Ecto neural progenitor cell (in vitro differentiated cells): ENCODE data around the gene GPER1.

Experiments used
- DNase-seq: peaks from one replicate; pipeline ENCODE4 v3.0.0-alpha.2; 2018; ENCODE audit warnings: low spot score

GPER1 gene

GRCh38 chr7:1054438-1054837 is 33.5 kb upstream of the GPER1 start:
- no peak for DNase-seq

- no peak for DNase-seq
These were observed 33.0 kb upstream of the GPER1 start for GRCh38 chr7:1054861-1055450.

GRCh38 chr7:1055491-1055955 is 32.4 kb upstream of the GPER1 start:
- no peak for DNase-seq

GRCh38 chr7:1055956-1056784 is 31.7 kb upstream of the GPER1 start:
- no peak for DNase-seq

GRCh38 chr7:1056785-1057410 is 31.0 kb upstream of the GPER1 start:
- no peak for DNase-seq

GRCh38 chr7:1057416-1058291 is 30.3 kb upstream of the GPER1 start:
- DNase-seq, result no peak

GRCh38 chr7:1058311-1058710 is 29.6 kb upstream of the GPER1 start:
- no peak for DNase-seq

- no peak for DNase-seq
These were observed 29.1 kb upstream of the GPER1 start for GRCh38 chr7:1058821-1059199.

GRCh38 chr7:1059200-1060091 is 28.5 kb upstream of the GPER1 start:
- DNase-seq, result peak; percentile 87

- DNase-seq, result peak; percentile 67
These were observed 27.4 kb upstream of the GPER1 start for GRCh38 chr7:1060315-1061072.

- no peak for DNase-seq
These were observed 26.7 kb upstream of the GPER1 start for GRCh38 chr7:1061180-1061579.

- DNase-seq, result no peak
These were observed 25.3 kb upstream of the GPER1 start for GRCh38 chr7:1062296-1063294.

- DNase-seq, result no peak
These were observed 24.6 kb upstream of the GPER1 start for GRCh38 chr7:1063361-1063760.

GRCh38 chr7:1064581-1064980 is 23.3 kb upstream of the GPER1 start:
- DNase-seq, result no peak

GRCh38 chr7:1065263-1065584 is 22.7 kb upstream of the GPER1 start:
- DNase-seq, result no peak

GRCh38 chr7:1065585-1066241 is 22.2 kb upstream of the GPER1 start:
- DNase-seq, result peak; percentile 91

GRCh38 chr7:1066242-1066588 is 21.7 kb upstream of the GPER1 start:
- DNase-seq, result no peak

- DNase-seq, result no peak
These were observed 19.9 kb upstream of the GPER1 start for GRCh38 chr7:1068013-1068412.

GRCh38 chr7:1068619-1069018 is 19.3 kb upstream of the GPER1 start:
- DNase-seq, result no peak
